Skeletal muscle tissue (tissue), 4 donors: ENCODE measurements around the gene SELENON. TPM values are rescaled to one million over a fixed set of nuclear protein-coding genes. Genes with fewer than 3 reads are reported as not detected.
A peak's percentile ranks its signal among the peaks of the same experiment; 100 is the strongest.

Source experiments
- H3K27ac ChIP-seq: one replicate; pipeline ENCODE4 v1.7.0; 2013; ENCODE audit warnings: mild to moderate bottlenecking, low read depth, low read length, inconsistent platforms
- H3K27me3 ChIP-seq, 3 donors: one replicate each; pipeline ENCODE4 v1.7.0; 2013; ENCODE audit warnings: low read length in 3 of 3; ENCODE audit not compliant: control insufficient read depth in 3 of 3, insufficient read depth in 3 of 3
- H3K36me3 ChIP-seq, 3 donors: one replicate each; pipeline ENCODE4 v1.7.0; 2013; ENCODE audit warnings: low read length in 3 of 3; ENCODE audit not compliant: control insufficient read depth in 3 of 3, insufficient read depth in 3 of 3
- H3K4me1 ChIP-seq, 3 donors: one replicate each; pipeline ENCODE4 v1.7.0; 2013; ENCODE audit warnings: low read length in 3 of 3, mild to moderate bottlenecking in 3 of 3; ENCODE audit not compliant: control insufficient read depth in 3 of 3, insufficient read depth in 3 of 3
- H3K4me3 ChIP-seq, 3 donors: one replicate each; pipeline ENCODE4 v1.7.0; 2013; ENCODE audit warnings: low read length in 3 of 3
- H3K9ac ChIP-seq, 3 donors: one replicate each; pipeline ENCODE4 v1.7.0; 2013; ENCODE audit warnings: low read length in 3 of 3, mild to moderate bottlenecking in 3 of 3, moderate library complexity in 2 of 3, low read depth in 1 of 3
- H3K9me3 ChIP-seq, 3 donors: one replicate each; pipeline ENCODE4 v1.7.0; 2013; ENCODE audit warnings: low read length in 3 of 3; ENCODE audit not compliant: control insufficient read depth in 3 of 3
- total RNA-seq: library from RNA; depleted of rRNA; stranded (reverse); fragments of >200 nt; gene quantifications from one replicate; pipeline ENCODE4 v1.2.3, GENCODE V29; 2014
- donor health status: Osteomylitis.

SELENON gene
- total RNA-seq, 1 donor from 2014 or later = 9.9 TPM

DNA sequence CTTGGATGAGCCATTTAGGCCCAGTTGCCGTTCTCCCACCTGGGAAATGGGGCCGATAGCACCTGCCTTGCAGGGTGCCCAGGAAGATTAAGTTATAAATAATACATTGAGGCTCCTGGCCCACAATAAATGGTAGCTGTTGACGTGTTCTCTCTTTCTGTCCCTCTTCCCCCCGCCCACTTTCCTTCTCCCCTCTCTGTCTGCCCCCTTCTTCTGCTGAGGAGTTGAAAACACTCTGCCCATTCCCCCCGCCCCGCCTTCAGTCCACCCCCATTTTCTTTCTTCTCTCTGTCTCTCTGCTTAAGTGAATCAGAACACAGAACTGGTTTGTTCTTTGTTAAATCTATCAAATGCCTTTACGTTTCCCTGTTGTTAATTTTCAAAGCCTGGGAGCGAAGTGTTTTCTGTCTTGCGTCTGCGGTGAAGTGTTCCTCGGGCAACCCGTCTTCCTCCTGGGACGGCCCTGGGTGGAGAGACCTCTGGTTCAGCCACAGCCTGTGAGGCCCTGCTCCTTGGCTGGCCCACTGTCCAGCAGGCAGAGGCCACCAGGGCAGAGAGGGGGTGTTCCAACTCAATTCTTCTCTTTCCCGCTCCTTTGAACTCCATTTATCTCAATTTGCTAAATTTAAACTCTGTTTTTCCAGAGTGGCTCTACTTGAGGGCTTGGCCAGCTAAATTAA lies 29.3 kb upstream of the SELENON start:
- H3K4me1 ChIP-seq = peaks cover 37 to 76% (median 60%) of the 10 kb centered on the region in 3 donors

GRCh38 chr1:25771221-25772114 lies 28.5 kb upstream of the SELENON start:
- Histone ChIP-seq H3K4me3 (peak overlapping the region; percentile 14 to 63 (median 25)), H3K9ac (peak overlapping the region; percentile 12 to 76 (median 28)), H3K9me3 (no peaks in the 10 kb centered on the region), H3K27me3 (no peaks in the 10 kb centered on the region), H3K36me3 (peaks cover 4 to 14% (median 5%) of the 10 kb centered on the region in 3 donors), H3K4me1 (peaks cover 29 to 68% (median 53%) of the 10 kb centered on the region in 3 donors), H3K27ac (peak overlapping the region; percentile 48)

More for the DNA sequence above, 29.3 kb upstream of the SELENON start:
- H3K36me3 ChIP-seq = peaks cover 4 to 14% (median 5%) of the 10 kb centered on the region in 3 donors
- H3K27ac ChIP-seq = peak overlapping the region; percentile 26
- no peaks in the 10 kb centered on the region for H3K27me3 ChIP-seq
- H3K9ac ChIP-seq = peak overlapping the region in 1 of 3 donors; percentile 76
- no peaks in the 10 kb centered on the region for H3K9me3 ChIP-seq
- H3K4me3 ChIP-seq = no peak overlapping the region

GRCh38 chr1:25772164-25772563 lies 27.8 kb upstream of the SELENON start:
- peaks cover 25 to 63% (median 48%) of the 10 kb centered on the region in 3 donors for H3K4me1 ChIP-seq
- H3K9ac ChIP-seq = peak overlapping the region in 2 of 3 donors; percentile 12 to 76
- H3K27me3 ChIP-seq = no peaks in the 10 kb centered on the region
- no peaks in the 10 kb centered on the region for H3K9me3 ChIP-seq
- H3K27ac ChIP-seq = peak overlapping the region; percentile 48
- H3K4me3 ChIP-seq = peak overlapping the region in 1 of 3 donors; percentile 63
- H3K36me3 ChIP-seq = peaks cover 4 to 19% (median 5%) of the 10 kb centered on the region in 3 donors

GRCh38 chr1:25772692-25773245 lies 27.2 kb upstream of the SELENON start:
- H3K27me3 ChIP-seq = no peaks in the 10 kb centered on the region
- H3K9ac ChIP-seq = peak overlapping the region in 1 of 3 donors; percentile 76
- H3K9me3 ChIP-seq = no peaks in the 10 kb centered on the region
- peak overlapping the region; percentile 48 for H3K27ac ChIP-seq
- peak overlapping the region in 1 of 3 donors; percentile 52 for H3K4me3 ChIP-seq
- H3K4me1 ChIP-seq = peaks cover 25 to 63% (median 48%) of the 10 kb centered on the region in 3 donors
- peaks cover 0 to 19% (median 7%) of the 10 kb centered on the region in 3 donors for H3K36me3 ChIP-seq

- H3K9me3 ChIP-seq = no peaks in the 10 kb centered on the region
- H3K27ac ChIP-seq = no peak overlapping the region
- peaks cover 0 to 25% (median 12%) of the 10 kb centered on the region in 3 donors for H3K36me3 ChIP-seq
- no peaks in the 10 kb centered on the region for H3K27me3 ChIP-seq
- H3K4me1 ChIP-seq = peaks cover 25 to 63% (median 48%) of the 10 kb centered on the region in 3 donors
- H3K9ac ChIP-seq = peak overlapping the region in 1 of 3 donors; percentile 51
- no peak overlapping the region for H3K4me3 ChIP-seq
Measured at GRCh38 chr1:25773441-25774125, 26.4 kb upstream of the SELENON start.

- H3K27ac ChIP-seq = no peak overlapping the region
Measured at GRCh38 chr1:25774206-25774803, 25.7 kb upstream of the SELENON start.

DNA sequence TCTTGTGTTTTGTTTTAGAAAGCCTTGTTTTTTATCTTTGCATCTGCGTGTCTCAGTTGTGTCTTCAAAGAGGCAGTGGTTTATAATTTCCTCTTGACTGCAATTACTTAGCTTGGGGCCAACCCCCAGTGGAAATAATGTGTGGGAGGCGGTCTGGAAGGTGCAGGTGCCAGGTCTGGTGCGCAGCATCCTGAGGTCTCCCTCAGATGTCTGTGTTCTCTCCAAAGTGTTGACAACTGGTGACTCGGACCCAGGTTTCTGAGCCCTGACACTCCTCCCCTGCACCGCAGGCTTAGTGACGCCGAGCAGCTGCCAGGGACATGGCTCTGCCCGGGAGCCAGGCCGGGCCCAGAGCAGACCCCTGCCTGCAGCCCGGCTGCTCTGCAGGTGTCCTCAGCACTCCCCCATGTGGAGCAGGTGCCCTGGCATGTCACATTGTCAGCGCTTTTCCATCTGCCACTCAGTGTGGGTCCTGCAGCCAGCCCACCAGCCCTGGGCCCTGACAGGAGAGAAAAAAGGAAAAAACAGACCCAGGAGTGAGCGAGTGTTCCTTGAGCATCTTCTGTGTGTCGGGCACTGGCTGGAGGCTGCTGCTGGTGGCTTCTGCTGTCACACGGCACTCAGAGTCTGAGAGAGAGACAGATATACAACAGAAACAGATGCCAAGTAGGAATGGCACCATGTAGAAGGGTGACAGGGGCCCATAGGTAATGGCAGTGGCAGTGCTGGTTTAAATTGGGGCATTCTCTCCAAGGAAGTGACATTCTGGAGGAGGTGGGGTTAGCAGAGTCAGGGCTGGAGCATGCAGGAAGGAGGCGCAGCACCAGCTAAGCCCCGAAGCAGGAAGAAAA lies 24.8 kb upstream of the SELENON start:
- Histone ChIP-seq H3K9ac (peak overlapping the region in 1 of 3 donors; percentile 55), H3K4me1 (peaks cover 22 to 52% (median 44%) of the 10 kb centered on the region in 3 donors), H3K9me3 (no peaks in the 10 kb centered on the region), H3K27ac (no peak overlapping the region), H3K36me3 (peaks cover 0 to 31% (median 9%) of the 10 kb centered on the region in 3 donors), H3K27me3 (no peaks in the 10 kb centered on the region), H3K4me3 (no peak overlapping the region)

More at GRCh38 chr1:25774206-25774803, 25.7 kb upstream of the SELENON start:
- Histone ChIP-seq H3K9ac (no peak overlapping the region), H3K27me3 (no peaks in the 10 kb centered on the region), H3K4me1 (peaks cover 25 to 60% (median 48%) of the 10 kb centered on the region in 3 donors), H3K4me3 (no peak overlapping the region), H3K9me3 (no peaks in the 10 kb centered on the region), H3K36me3 (peaks cover 0 to 31% (median 11%) of the 10 kb centered on the region in 3 donors)

DNA sequence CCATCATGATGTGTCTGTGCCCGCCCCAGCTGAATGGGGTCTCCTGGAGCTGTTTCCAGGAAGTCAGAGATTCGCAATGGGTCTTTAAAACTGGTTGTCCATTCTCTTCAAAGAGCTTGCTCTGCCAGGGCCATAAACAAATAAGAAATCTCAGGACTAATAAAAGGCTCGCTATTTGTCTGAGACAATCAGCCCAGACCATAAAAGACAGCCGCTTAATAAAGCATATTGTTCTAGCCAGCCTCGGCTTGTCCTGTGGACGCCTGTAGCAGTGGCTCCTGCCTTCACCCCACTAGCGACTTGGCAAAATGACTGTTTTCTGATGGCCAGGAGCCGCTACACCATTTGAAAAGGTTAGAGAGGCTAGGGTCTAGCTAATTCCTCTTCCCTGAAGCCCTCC lies 20.6 kb upstream of the SELENON start:
- H3K27ac ChIP-seq = no peak overlapping the region
- no peak overlapping the region for H3K4me3 ChIP-seq
- H3K9me3 ChIP-seq = no peaks in the 10 kb centered on the region
- H3K9ac ChIP-seq = no peak overlapping the region
- H3K27me3 ChIP-seq = no peaks in the 10 kb centered on the region
- H3K4me1 ChIP-seq = peaks cover 0 to 27% (median 11%) of the 10 kb centered on the region in 3 donors
- peaks cover 4 to 20% (median 11%) of the 10 kb centered on the region in 3 donors for H3K36me3 ChIP-seq
